ENCODE measurements around the gene FAM114A1.

The FAM114A1 gene

DNA sequence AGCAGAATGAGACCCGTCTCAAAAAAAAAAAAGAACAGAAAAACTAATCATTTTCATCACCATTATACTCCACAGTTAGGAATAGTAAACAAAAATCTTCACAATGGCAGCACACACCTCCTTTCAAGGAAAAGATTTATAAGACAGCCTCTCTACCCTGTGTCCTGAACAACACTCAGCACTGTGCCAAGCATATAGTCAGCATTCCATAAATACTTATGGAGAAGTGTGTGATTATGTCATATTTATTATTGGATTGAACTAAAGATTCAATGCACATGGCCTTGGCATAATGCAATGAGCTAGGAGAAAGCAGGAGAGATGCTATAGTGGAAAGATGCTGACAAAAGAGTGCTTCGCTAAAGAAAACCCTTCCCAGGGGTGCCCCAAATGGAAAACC lies 52.6 kb downstream of the FAM114A1 start:
- H3K36me3 ChIP-seq (ENCODE audit: control insufficient read depth in 2 of 2, insufficient read depth in 1 of 2, low read length in 2 of 2), result peaks cover 0 to 41% of the 10 kb centered on the region in 2 experiments; a peak in 1 of 3 replicates
- no peak overlapping the region for H3K27ac ChIP-seq (ENCODE audit: extremely low read depth, low read depth, low read length)
- H3K9me3 ChIP-seq (ENCODE audit: control insufficient read depth, insufficient read depth, low read depth, low read length), result no peaks in the 10 kb centered on the region
- no peaks in the 10 kb centered on the region for H3K4me1 ChIP-seq (ENCODE audit: control insufficient read depth, insufficient read depth, low read length)
- POLR2A ChIA-PET, result no interaction called here
- TF ChIP-seq ZNF580 (tag by site-specific recombination; IDR thresholded peaks at IDR 0.05) (no peak), ZNF664 (tag by site-specific recombination; IDR thresholded peaks at IDR 0.05) (no peak), ZNF239 (tag by site-specific recombination; IDR thresholded peaks at IDR 0.05) (no peak), ZNF626 (tag by site-specific recombination; IDR thresholded peaks at IDR 0.05) (no peak), HOXD13 (CRISPR knock-in tag; IDR thresholded peaks at IDR 0.05; ENCODE audit: borderline replicate concordance) (no peak), GLI2 (tag by site-specific recombination; IDR thresholded peaks at IDR 0.05; ENCODE audit: borderline replicate concordance, low read depth) (no peak), ZNF157 (tag by site-specific recombination; IDR thresholded peaks at IDR 0.05) (no peak), ZNF624 (tag by site-specific recombination; IDR thresholded peaks at IDR 0.05) (no peak)
- no peak overlapping the region for H3K4me3 ChIP-seq (ENCODE audit: low read depth, low read length)
- CTCF ChIA-PET, result interaction anchor here (0.6 kb wide), 1 partner anchor 59 kb away, joined by 3 read pairs; no protein-coding TSS in a partner anchor

DNA sequence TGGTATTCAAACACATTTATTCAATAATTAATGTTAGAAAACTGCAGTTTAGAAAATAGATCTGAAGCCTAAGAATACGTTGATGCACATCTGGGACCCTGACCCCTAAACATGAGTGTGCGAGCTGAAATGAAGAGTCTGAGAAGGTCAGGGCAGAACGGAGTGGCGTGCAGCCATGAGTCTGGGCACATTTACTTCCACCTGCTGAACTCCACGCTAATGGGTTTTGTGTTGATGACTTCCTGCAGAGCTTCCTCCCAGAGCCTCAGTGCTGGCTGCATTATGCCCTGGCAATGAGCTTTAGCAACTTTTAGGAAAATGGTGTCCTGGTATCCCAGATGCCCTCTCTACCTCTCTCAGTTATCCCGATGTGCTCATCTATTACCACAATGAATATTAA lies 53.1 kb downstream of the FAM114A1 start:
- CTCF ChIA-PET, result interaction anchor here (0.6 kb wide), 1 partner anchor 60 kb away, joined by 3 read pairs; no protein-coding TSS in a partner anchor

More for the DNA sequence above, 53.1 kb downstream of the FAM114A1 start:
- no peak overlapping the region for H3K27ac ChIP-seq (ENCODE audit: extremely low read depth, low read depth, low read length)
- H3K9me3 ChIP-seq (ENCODE audit: control insufficient read depth, insufficient read depth, low read depth, low read length), result no peaks in the 10 kb centered on the region
- peaks cover 0 to 36% of the 10 kb centered on the region in 2 experiments; a peak in 1 of 3 replicates for H3K36me3 ChIP-seq (ENCODE audit: control insufficient read depth in 2 of 2, insufficient read depth in 1 of 2, low read length in 2 of 2)
- H3K4me3 ChIP-seq (ENCODE audit: low read depth, low read length), result no peak overlapping the region
- TF ChIP-seq, protein P1, sequence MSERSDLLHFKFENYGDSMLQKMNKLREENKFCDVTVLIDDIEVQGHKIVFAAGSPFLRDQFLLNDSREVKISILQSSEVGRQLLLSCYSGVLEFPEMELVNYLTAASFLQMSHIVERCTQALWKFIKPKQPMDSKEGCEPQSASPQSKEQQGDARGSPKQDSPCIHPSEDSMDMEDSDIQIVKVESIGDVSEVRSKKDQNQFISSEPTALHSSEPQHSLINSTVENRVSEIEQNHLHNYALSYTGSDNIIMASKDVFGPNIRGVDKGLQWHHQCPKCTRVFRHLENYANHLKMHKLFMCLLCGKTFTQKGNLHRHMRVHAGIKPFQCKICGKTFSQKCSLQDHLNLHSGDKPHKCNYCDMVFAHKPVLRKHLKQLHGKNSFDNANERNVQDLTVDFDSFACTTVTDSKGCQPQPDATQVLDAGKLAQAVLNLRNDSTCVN (tag by site-specific recombination; optimal IDR thresholded peaks at IDR 0.05), result no peak
- TF ChIP-seq, protein P2, sequence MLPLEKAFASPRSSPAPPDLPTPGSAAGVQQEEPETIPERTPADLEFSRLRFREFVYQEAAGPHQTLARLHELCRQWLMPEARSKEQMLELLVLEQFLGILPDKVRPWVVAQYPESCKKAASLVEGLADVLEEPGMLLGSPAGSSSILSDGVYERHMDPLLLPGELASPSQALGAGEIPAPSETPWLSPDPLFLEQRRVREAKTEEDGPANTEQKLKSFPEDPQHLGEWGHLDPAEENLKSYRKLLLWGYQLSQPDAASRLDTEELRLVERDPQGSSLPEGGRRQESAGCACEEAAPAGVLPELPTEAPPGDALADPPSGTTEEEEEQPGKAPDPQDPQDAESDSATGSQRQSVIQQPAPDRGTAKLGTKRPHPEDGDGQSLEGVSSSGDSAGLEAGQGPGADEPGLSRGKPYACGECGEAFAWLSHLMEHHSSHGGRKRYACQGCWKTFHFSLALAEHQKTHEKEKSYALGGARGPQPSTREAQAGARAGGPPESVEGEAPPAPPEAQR (tag by site-specific recombination; IDR thresholded peaks at IDR 0.05), result no peak
- TF ChIP-seq, protein P3, sequence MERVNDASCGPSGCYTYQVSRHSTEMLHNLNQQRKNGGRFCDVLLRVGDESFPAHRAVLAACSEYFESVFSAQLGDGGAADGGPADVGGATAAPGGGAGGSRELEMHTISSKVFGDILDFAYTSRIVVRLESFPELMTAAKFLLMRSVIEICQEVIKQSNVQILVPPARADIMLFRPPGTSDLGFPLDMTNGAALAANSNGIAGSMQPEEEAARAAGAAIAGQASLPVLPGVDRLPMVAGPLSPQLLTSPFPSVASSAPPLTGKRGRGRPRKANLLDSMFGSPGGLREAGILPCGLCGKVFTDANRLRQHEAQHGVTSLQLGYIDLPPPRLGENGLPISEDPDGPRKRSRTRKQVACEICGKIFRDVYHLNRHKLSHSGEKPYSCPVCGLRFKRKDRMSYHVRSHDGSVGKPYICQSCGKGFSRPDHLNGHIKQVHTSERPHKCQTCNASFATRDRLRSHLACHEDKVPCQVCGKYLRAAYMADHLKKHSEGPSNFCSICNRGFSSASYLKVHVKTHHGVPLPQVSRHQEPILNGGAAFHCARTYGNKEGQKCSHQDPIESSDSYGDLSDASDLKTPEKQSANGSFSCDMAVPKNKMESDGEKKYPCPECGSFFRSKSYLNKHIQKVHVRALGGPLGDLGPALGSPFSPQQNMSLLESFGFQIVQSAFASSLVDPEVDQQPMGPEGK (tag by site-specific recombination; IDR thresholded peaks at IDR 0.05), result no peak
- TF ChIP-seq ZSCAN23 (tag by site-specific recombination; IDR thresholded peaks at IDR 0.05) (no peak), ZSCAN4 (tag by site-specific recombination; IDR thresholded peaks at IDR 0.05) (no peak), GLIS1 (tag by site-specific recombination; IDR thresholded peaks at IDR 0.05) (no peak), GLIS2 (tag by site-specific recombination; IDR thresholded peaks at IDR 0.05) (no peak), ZNF311 (tag by site-specific recombination; IDR thresholded peaks at IDR 0.05; ENCODE audit: borderline replicate concordance) (no peak), MZF1 (tag by site-specific recombination; IDR thresholded peaks at IDR 0.05; ENCODE audit: borderline replicate concordance) (no peak), ZNF121 (tag by site-specific recombination; IDR thresholded peaks at IDR 0.05) (no peak), ZNF529 (tag by site-specific recombination; IDR thresholded peaks at IDR 0.05; ENCODE audit: insufficient replicate concordance) (no peak), ZBTB1 (tag by site-specific recombination; IDR thresholded peaks at IDR 0.05) (no peak), ZNF555 (tag by site-specific recombination; conservative IDR thresholded peaks at IDR 0.05) (no peak)
- TF ChIP-seq, protein P4, sequence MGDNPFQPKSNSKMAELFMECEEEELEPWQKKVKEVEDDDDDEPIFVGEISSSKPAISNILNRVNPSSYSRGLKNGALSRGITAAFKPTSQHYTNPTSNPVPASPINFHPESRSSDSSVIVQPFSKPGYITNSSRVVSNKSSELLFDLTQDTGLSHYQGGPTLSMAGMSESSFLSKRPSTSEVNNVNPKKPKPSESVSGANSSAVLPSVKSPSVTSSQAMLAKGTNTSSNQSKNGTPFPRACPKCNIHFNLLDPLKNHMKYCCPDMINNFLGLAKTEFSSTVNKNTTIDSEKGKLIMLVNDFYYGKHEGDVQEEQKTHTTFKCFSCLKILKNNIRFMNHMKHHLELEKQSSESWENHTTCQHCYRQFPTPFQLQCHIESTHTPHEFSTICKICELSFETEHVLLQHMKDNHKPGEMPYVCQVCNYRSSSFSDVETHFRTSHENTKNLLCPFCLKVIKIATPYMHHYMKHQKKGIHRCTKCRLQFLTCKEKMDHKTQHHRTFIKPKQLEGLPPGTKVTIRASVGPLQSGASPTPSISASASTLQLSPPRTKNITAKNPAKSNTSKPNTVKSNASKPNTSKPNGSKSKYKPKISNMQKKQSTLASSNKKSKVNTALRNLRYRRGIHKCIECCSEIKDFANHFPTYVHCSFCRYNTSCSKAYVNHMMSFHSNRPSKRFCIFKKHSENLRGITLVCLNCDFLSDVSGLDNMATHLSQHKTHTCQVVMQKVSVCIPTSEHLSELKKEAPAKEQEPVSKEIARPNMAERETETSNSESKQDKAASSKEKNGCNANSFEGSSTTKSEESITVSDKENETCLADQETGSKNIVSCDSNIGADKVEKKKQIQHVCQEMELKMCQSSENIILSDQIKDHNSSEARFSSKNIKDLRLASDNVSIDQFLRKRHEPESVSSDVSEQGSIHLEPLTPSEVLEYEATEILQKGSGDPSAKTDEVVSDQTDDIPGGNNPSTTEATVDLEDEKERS (tag by site-specific recombination; IDR thresholded peaks at IDR 0.05), result no peak
- H3K4me1 ChIP-seq (ENCODE audit: control insufficient read depth, insufficient read depth, low read length), result no peaks in the 10 kb centered on the region
- POLR2A ChIA-PET, result no interaction called here

Data from HEK293 (cell line).